Measurements from ENCODE around the gene RSRC1.

GRCh38 chr3:158140396-158140795 lies 30.5 kb downstream of the RSRC1 start:
- no peak for TF ChIP-seq CTCF (conservative IDR thresholded peaks at IDR 0.05)
- no peak for TF ChIP-seq EZH2 (IDR thresholded peaks at IDR 0.05; ENCODE audit: low read depth)

Data from PC-9 (cell line).